NCI-H1092 treated with DMSO at 0.1 percent for 48 hours (cell line): ENCODE data around the gene ANO2.
"Not testable (repeated sequence)": the region's sequence is repeated elsewhere in the genome, so short reads cannot be mapped to it uniquely, and the experiment has no call there.

Experiments
- DNase-seq: peaks from one replicate; lab custom pipeline; 2025; lab: John Stamatoyannopoulos, UW

The ANO2 gene

GRCh38 chr12:5669624-5670023 is 275.4 kb downstream of the ANO2 start:
- not testable (repeated sequence) for DNase-seq

GRCh38 chr12:5665615-5666014 is 279.4 kb downstream of the ANO2 start:
- no peak for DNase-seq

GRCh38 chr12:5661811-5662210 is 283.2 kb downstream of the ANO2 start:
- DNase-seq = no peak

- DNase-seq = no peak
Measured at GRCh38 chr12:5660238-5660637, 284.8 kb downstream of the ANO2 start.

- not testable (repeated sequence) for DNase-seq
Measured at GRCh38 chr12:5658339-5658941, 286.6 kb downstream of the ANO2 start.

- no peak for DNase-seq
Measured at GRCh38 chr12:5656836-5657235, 288.2 kb downstream of the ANO2 start.

GRCh38 chr12:5655120-5655519 is 289.9 kb downstream of the ANO2 start:
- no peak for DNase-seq

- no peak for DNase-seq
Measured at GRCh38 chr12:5654019-5654418, 291.0 kb downstream of the ANO2 start.

GRCh38 chr12:5650829-5651461 is 294.1 kb downstream of the ANO2 start:
- peak; percentile 97 for DNase-seq

GRCh38 chr12:5650281-5650680 is 294.8 kb downstream of the ANO2 start:
- no peak for DNase-seq

- DNase-seq = peak; percentile 90
Measured at GRCh38 chr12:5648692-5649359, 296.2 kb downstream of the ANO2 start.

- DNase-seq = no peak
Measured at GRCh38 chr12:5643266-5643665, 301.8 kb downstream of the ANO2 start.

- no peak for DNase-seq
Measured at GRCh38 chr12:5637698-5638097, 307.4 kb downstream of the ANO2 start.

GRCh38 chr12:5636907-5637306 is 308.2 kb downstream of the ANO2 start:
- no peak for DNase-seq

GRCh38 chr12:5633106-5633505 is 312.0 kb downstream of the ANO2 start:
- no peak for DNase-seq

GRCh38 chr12:5632453-5632852 is 312.6 kb downstream of the ANO2 start:
- DNase-seq = no peak

GRCh38 chr12:5631497-5631896 is 313.6 kb downstream of the ANO2 start:
- no peak for DNase-seq

GRCh38 chr12:5630726-5631125 is 314.3 kb downstream of the ANO2 start:
- DNase-seq = no peak

GRCh38 chr12:5628501-5628900 is 316.6 kb downstream of the ANO2 start:
- DNase-seq = no peak

- DNase-seq = no peak
Measured at GRCh38 chr12:5627053-5627630, 317.9 kb downstream of the ANO2 start.

- DNase-seq = no peak
Measured at GRCh38 chr12:5626151-5626550, 318.9 kb downstream of the ANO2 start.

- no peak for DNase-seq
Measured at GRCh38 chr12:5624486-5625272, 320.4 kb downstream of the ANO2 start.
